Activated CD4-positive, alpha-beta memory T cell treated with anti-CD3 and anti-CD28 coated beads, Interleukin-2, amount 10 ng/mL, durations not matched to agents 7 days and 5 days (primary cell): Measurements from ENCODE around the gene NCOA7. TPM values are rescaled to one million over a fixed set of nuclear protein-coding genes. Genes with fewer than 3 reads are reported as not detected.
"Not testable (repeated sequence)": the region's sequence is repeated elsewhere in the genome, so short reads cannot be mapped to it uniquely, and the experiment has no call there.

Experiments
- CTCF ChIA-PET: fragments of 350-600 bp; sonication (Branson Sonifier 250); formaldehyde crosslinking; loops from one replicate; lab custom pipeline; 2021; ENCODE audit warnings: antibody characterized with exemption, inconsistent platforms; lab: Charles Lee
- POLR2A ChIA-PET: fragments of 350-600 bp; sonication (Branson Sonifier 250); formaldehyde crosslinking; loops from one replicate; lab custom pipeline; 2021; ENCODE audit warnings: antibody characterized with exemption; lab: Charles Lee
- DNase-seq: peaks from one replicate; pipeline ENCODE4 v3.0.0-alpha.2; 2020
- H3K27ac Mint-ChIP-seq: one replicate; pipeline ENCODE4 v1.8.0; 2021; ENCODE audit warnings: mild to moderate bottlenecking, mixed read lengths
- H3K27me3 Mint-ChIP-seq: one replicate; pipeline ENCODE4 v1.8.0; 2021; ENCODE audit warnings: mixed read lengths
- H3K36me3 Mint-ChIP-seq: one replicate; pipeline ENCODE4 v1.8.0; 2021; ENCODE audit warnings: low read depth, mixed read lengths
- H3K4me1 Mint-ChIP-seq: one replicate; pipeline ENCODE4 v1.8.0; 2021; ENCODE audit warnings: mixed read lengths
- H3K4me3 Mint-ChIP-seq: one replicate; pipeline ENCODE4 v1.8.0; 2021; ENCODE audit warnings: mild to moderate bottlenecking, mixed read lengths
- H3K9me3 Mint-ChIP-seq: one replicate; pipeline ENCODE4 v1.8.0; 2021; ENCODE audit warnings: mixed read lengths
- total RNA-seq, 2 experiments: library from RNA; stranded (reverse); gene quantifications; one replicate each; pipeline ENCODE4 v1.2.3, GENCODE V29; 2021

The NCOA7 gene
- total RNA-seq, 2 experiments from 2014 or later = 45.2 to 49.9 TPM

- Mint-ChIP-seq H3K4me3 (no peak overlapping the region), H3K9me3 (no peaks in the 10 kb centered on the region), H3K4me1 (peaks cover 40% of the 10 kb centered on the region), H3K36me3 (no peaks in the 10 kb centered on the region), H3K27me3 (no peaks in the 10 kb centered on the region), H3K27ac (no peak overlapping the region)
- CTCF ChIA-PET = interaction anchor here (0.8 to 2.0 kb wide), 4 partner anchors 9 to 153 kb away, joined by 3 to 11 read pairs (median 4); partner anchors contain the start of genes HINT3, NCOA7 and TRMT11
- POLR2A ChIA-PET = interaction anchor here (0.7 to 1.8 kb wide), 4 partner anchors 9 to 154 kb away, joined by 3 to 4 read pairs (median 4); partner anchors contain the start of gene HINT3
- no peak for DNase-seq
Measured at GRCh38 chr6:125943528-125944433, 153.0 kb downstream of the NCOA7 start.

GRCh38 chr6:125944434-125944816 lies 153.7 kb downstream of the NCOA7 start:
- Mint-ChIP-seq H3K27me3 (no peaks in the 10 kb centered on the region), H3K4me1 (peaks cover 35% of the 10 kb centered on the region), H3K27ac (no peak overlapping the region), H3K36me3 (no peaks in the 10 kb centered on the region), H3K4me3 (no peak overlapping the region), H3K9me3 (no peaks in the 10 kb centered on the region)
- DNase-seq = no peak
- ChIA-PET POLR2A (interaction anchor here (1.5 to 1.8 kb wide), 2 partner anchors 8 to 155 kb away, joined by 3 to 4 read pairs; no protein-coding TSS in a partner anchor), CTCF (interaction anchor here (1.2 to 2.0 kb wide), 2 partner anchors 12 to 154 kb away, joined by 3 to 11 read pairs; partner anchors contain the start of genes HINT3 and NCOA7)

GRCh38 chr6:125944896-125945295 lies 154.1 kb downstream of the NCOA7 start:
- no peak for DNase-seq
- no peaks in the 10 kb centered on the region for H3K9me3 Mint-ChIP-seq
- no peak overlapping the region for H3K4me3 Mint-ChIP-seq
- POLR2A ChIA-PET = interaction anchor here (1.5 kb wide), 1 partner anchor 8 kb away, joined by 3 read pairs; no protein-coding TSS in a partner anchor
- H3K27ac Mint-ChIP-seq = no peak overlapping the region
- H3K27me3 Mint-ChIP-seq = no peaks in the 10 kb centered on the region
- CTCF ChIA-PET = interaction anchor here (1.2 kb wide), 1 partner anchor 154 kb away, joined by 3 read pairs; the partner anchor contains the start of gene NCOA7
- H3K36me3 Mint-ChIP-seq = no peaks in the 10 kb centered on the region
- peaks cover 32% of the 10 kb centered on the region for H3K4me1 Mint-ChIP-seq

GRCh38 chr6:125945378-125946141 lies 154.8 kb downstream of the NCOA7 start:
- no peaks in the 10 kb centered on the region for H3K27me3 Mint-ChIP-seq
- peaks cover 28% of the 10 kb centered on the region for H3K4me1 Mint-ChIP-seq
- ChIA-PET CTCF (interaction anchor here (2.8 kb wide), 1 partner anchor 11 kb away, joined by 14 read pairs; the partner anchor contains the start of gene HINT3), POLR2A (interaction anchor here (1.0 to 1.5 kb wide), 2 partner anchors 7 to 11 kb away, joined by 3 to 4 read pairs; partner anchors contain the start of gene HINT3)
- H3K9me3 Mint-ChIP-seq = no peaks in the 10 kb centered on the region
- no peak overlapping the region for H3K27ac Mint-ChIP-seq
- no peak overlapping the region for H3K4me3 Mint-ChIP-seq
- no peak for DNase-seq
- no peaks in the 10 kb centered on the region for H3K36me3 Mint-ChIP-seq

- Mint-ChIP-seq H3K4me1 (peaks cover 24% of the 10 kb centered on the region), H3K27me3 (no peaks in the 10 kb centered on the region), H3K4me3 (no peak overlapping the region), H3K36me3 (no peaks in the 10 kb centered on the region), H3K27ac (no peak overlapping the region), H3K9me3 (no peaks in the 10 kb centered on the region)
- CTCF ChIA-PET = interaction anchor here (1.5 to 2.8 kb wide), 2 partner anchors 9 to 156 kb away, joined by 4 to 14 read pairs; partner anchors contain the start of gene HINT3
- DNase-seq = no peak
- POLR2A ChIA-PET = interaction anchor here (0.9 kb wide), 1 partner anchor 9 kb away, joined by 3 read pairs; the partner anchor contains the start of gene HINT3
Measured at GRCh38 chr6:125947615-125948014, 156.9 kb downstream of the NCOA7 start.

GRCh38 chr6:125948455-125948854 lies 157.7 kb downstream of the NCOA7 start:
- DNase-seq = no peak
- Mint-ChIP-seq H3K36me3 (no peaks in the 10 kb centered on the region), H3K4me1 (peaks cover 18% of the 10 kb centered on the region), H3K9me3 (no peaks in the 10 kb centered on the region), H3K4me3 (no peak overlapping the region), H3K27me3 (no peaks in the 10 kb centered on the region), H3K27ac (no peak overlapping the region)
- ChIA-PET CTCF (interaction anchor here (1.5 to 2.8 kb wide), 2 partner anchors 8 to 157 kb away, joined by 4 to 14 read pairs; partner anchors contain the start of gene HINT3), POLR2A (no interaction called here)

GRCh38 chr6:125949069-125949468 lies 158.3 kb downstream of the NCOA7 start:
- POLR2A ChIA-PET = no interaction called here
- no peaks in the 10 kb centered on the region for H3K27me3 Mint-ChIP-seq
- H3K27ac Mint-ChIP-seq = no peak overlapping the region
- CTCF ChIA-PET = no interaction called here
- no peak for DNase-seq
- no peak overlapping the region for H3K4me3 Mint-ChIP-seq
- no peaks in the 10 kb centered on the region for H3K36me3 Mint-ChIP-seq
- H3K4me1 Mint-ChIP-seq = peaks cover 12% of the 10 kb centered on the region
- no peaks in the 10 kb centered on the region for H3K9me3 Mint-ChIP-seq

GRCh38 chr6:125950293-125950692 lies 159.5 kb downstream of the NCOA7 start:
- CTCF ChIA-PET = interaction anchor here (3.3 kb wide), 1 partner anchor 45 kb away, joined by 16 read pairs; no protein-coding TSS in a partner anchor
- H3K4me3 Mint-ChIP-seq = no peak overlapping the region
- H3K4me1 Mint-ChIP-seq = peaks cover 12% of the 10 kb centered on the region
- H3K9me3 Mint-ChIP-seq = no peaks in the 10 kb centered on the region
- no peaks in the 10 kb centered on the region for H3K36me3 Mint-ChIP-seq
- H3K27me3 Mint-ChIP-seq = no peaks in the 10 kb centered on the region
- no peak for DNase-seq
- POLR2A ChIA-PET = interaction anchor here (2.1 kb wide), 1 partner anchor 31 kb away, joined by 6 read pairs; no protein-coding TSS in a partner anchor
- H3K27ac Mint-ChIP-seq = no peak overlapping the region

- not testable (repeated sequence) for DNase-seq, H3K36me3 Mint-ChIP-seq, H3K9me3 Mint-ChIP-seq, H3K27ac Mint-ChIP-seq, H3K27me3 Mint-ChIP-seq, H3K4me3 Mint-ChIP-seq
- ChIA-PET CTCF (interaction anchor here (1.2 to 9.6 kb wide), 5 partner anchors 24 to 160 kb away, joined by 3 to 231 read pairs (median 6); partner anchors contain the start of gene NCOA7), POLR2A (interaction anchor here (1.9 to 3.4 kb wide), 3 partner anchors 31 to 170 kb away, joined by 6 to 25 read pairs (median 9); partner anchors contain the start of gene NCOA7)
- H3K4me1 Mint-ChIP-seq = peaks cover 12% of the 10 kb centered on the region
Measured at GRCh38 chr6:125950716-125951115, 160.0 kb downstream of the NCOA7 start.

- Mint-ChIP-seq H3K36me3 (no peaks in the 10 kb centered on the region), H3K4me1 (peaks cover 11% of the 10 kb centered on the region), H3K4me3 (no peak overlapping the region), H3K27me3 (no peaks in the 10 kb centered on the region), H3K27ac (no peak overlapping the region), H3K9me3 (no peaks in the 10 kb centered on the region)
- ChIA-PET CTCF (interaction anchor here (1.1 to 9.6 kb wide), 8 partner anchors 23 to 161 kb away, joined by 3 to 231 read pairs (median 4); partner anchors contain the start of gene NCOA7), POLR2A (interaction anchor here (1.9 to 3.4 kb wide), 3 partner anchors 32 to 170 kb away, joined by 6 to 25 read pairs (median 9); partner anchors contain the start of gene NCOA7)
- no peak for DNase-seq
Measured at GRCh38 chr6:125951323-125951722, 160.6 kb downstream of the NCOA7 start.

GRCh38 chr6:125952764-125953501 lies 162.2 kb downstream of the NCOA7 start:
- ChIA-PET POLR2A (interaction anchor here (0.9 to 3.4 kb wide), 6 partner anchors 8 to 172 kb away, joined by 3 to 25 read pairs (median 3); partner anchors contain the start of gene NCOA7), CTCF (interaction anchor here (0.8 to 9.6 kb wide), 10 partner anchors 9 to 171 kb away, joined by 3 to 231 read pairs (median 4); partner anchors contain the start of gene NCOA7)
- Mint-ChIP-seq H3K27ac (no peak overlapping the region), H3K27me3 (no peaks in the 10 kb centered on the region), H3K9me3 (no peaks in the 10 kb centered on the region), H3K36me3 (no peaks in the 10 kb centered on the region), H3K4me1 (peaks cover 8% of the 10 kb centered on the region), H3K4me3 (no peak overlapping the region)
- peak; percentile 29 for DNase-seq
